OCI-LY1 (cell line): ENCODE results near the gene ANKMY1.

Experiments used
- CTCF ChIP-seq: fragments of 200-600 bp; sonication (generic), shearing (Covaris generic); IDR thresholded peaks from 2 replicates; pipeline ENCODE4 v1.5.1; 2017; ENCODE audit warnings: mild to moderate bottlenecking, antibody characterized with exemption, low read length, moderate library complexity, mixed read lengths
- EZH2 ChIP-seq: fragments of 200-600 bp; sonication (generic), shearing (Covaris generic); IDR thresholded peaks from 2 replicates; pipeline ENCODE4 v1.8.0; 2017; ENCODE audit warnings: borderline replicate concordance, mixed run types, mild to moderate bottlenecking, antibody characterized with exemption, low read length, moderate library complexity, mixed read lengths

GRCh38 chr2:240603081-240603835 lies 45.5 kb upstream of the ANKMY1 start:
- TF ChIP-seq CTCF: no peak
- no peak for TF ChIP-seq EZH2
